Spleen (tissue), 7 donors: ENCODE data around the gene DAZAP1.

Source experiments
- CTCF ChIP-seq, 11 experiments: fragments of 200-600 bp in 7 of 11; fragments of 450-650 bp in 4 of 11; sonication (generic) in 4 of 11; IDR thresholded peaks in 8 of 11; conservative IDR thresholded peaks in 3 of 11; 1 replicate in 7 of 11; 2 replicates in 4 of 11; pipeline versions ENCODE4 v1.4.0 to v1.8.0; 2016 to 2021; ENCODE audit warnings: antibody characterized with exemption in 11 of 11, inconsistent platforms in 4 of 11, mild to moderate bottlenecking in 1 of 11
- POLR2A ChIP-seq, 3 donors: fragments of 450-650 bp; IDR thresholded peaks; one replicate each; pipeline ENCODE4 v1.5.1; 2017; ENCODE audit warnings: antibody characterized with exemption in 3 of 3, mild to moderate bottlenecking in 1 of 3
- donor health status: DM: no; HTN: no; CAD: no; lungs with moderate emphysema.
- donor health status: DM: no; HTN: no; CAD: no.
- donor health status: DM: no; HTN: no; CAD: no.

DNA sequence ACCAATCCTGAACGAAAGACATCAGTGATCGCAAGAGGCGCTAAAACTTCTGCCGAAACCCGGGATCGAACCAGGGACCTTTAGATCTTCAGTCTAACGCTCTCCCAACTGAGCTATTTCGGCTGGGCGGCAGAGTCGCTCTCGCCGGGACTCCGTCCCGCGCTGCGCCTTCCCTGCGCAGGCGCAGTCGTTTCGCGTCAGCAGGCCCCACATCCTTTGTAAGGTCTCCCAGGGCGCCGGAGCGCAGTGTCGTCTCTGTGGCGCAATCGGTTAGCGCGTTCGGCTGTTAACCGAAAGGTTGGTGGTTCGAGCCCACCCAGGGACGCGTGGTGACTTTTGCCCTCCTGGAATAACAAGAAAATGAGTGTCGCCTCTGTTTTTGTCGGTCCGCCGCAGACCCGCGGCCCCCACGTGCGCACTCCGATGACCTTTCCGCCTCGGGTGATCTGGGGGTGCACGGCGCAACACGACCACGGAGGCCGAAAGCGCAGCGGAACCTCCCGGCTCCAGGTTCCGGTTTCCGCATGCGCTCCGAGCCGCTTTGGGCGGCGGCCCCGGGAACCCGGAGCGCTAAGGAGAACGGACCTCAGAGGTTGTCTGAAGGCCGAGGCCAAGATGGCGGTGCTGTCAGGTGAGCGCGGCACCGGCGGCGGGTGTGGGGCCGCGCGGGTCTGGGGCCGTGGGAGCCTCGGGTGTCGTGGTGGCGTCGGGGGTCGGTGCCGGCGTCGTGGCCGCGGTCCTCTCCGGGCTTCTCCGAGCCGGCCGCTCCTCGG lies 23.9 kb upstream of the DAZAP1 start, which contains the start of gene NDUFS7:
- TF ChIP-seq POLR2A (IDR thresholded peaks at IDR 0.05): peak in 1 of 3 donors; percentile 84
- peak in 8 of 11 experiments; percentile 20 to 60 (median 44) for TF ChIP-seq CTCF (IDR thresholded peaks at IDR 0.05 in 8 of 11, conservative IDR thresholded peaks at IDR 0.05 in 3 of 11)
